Hepatic stellate cell (primary cell): ENCODE measurements around the gene ARPC1A.
"Not testable (repeated sequence)": the region's sequence is repeated elsewhere in the genome, so short reads cannot be mapped to it uniquely, and the experiment has no call there.

Experiments
- DNase-seq: peaks from one replicate; pipeline ENCODE4 v3.0.0; 2011; ENCODE audit warnings: low spot score

ARPC1A gene

DNA sequence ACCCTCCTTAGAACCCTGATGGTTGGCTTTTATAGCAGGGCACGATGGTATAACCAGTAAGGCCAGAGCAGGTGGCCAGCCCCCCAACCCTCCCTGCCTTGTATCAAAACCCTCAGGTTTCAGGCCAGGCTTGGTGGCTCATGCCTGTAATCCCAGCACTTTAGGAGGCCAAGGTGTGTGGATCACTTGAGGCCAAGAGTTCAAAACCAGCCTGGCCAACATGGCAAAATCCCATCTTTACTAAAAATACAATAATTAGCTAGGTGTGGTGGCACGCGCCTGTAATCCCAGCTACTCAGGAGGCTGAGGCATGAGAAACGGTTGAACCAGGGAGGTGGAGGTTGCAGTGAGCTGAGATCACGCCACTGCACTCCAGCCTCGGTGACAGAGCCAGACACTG lies 3.0 kb upstream of the ARPC1A start:
- DNase-seq = not testable (repeated sequence)

- DNase-seq = no peak
These were observed 1.1 kb upstream of the ARPC1A start for GRCh38 chr7:99324559-99324958.

DNA sequence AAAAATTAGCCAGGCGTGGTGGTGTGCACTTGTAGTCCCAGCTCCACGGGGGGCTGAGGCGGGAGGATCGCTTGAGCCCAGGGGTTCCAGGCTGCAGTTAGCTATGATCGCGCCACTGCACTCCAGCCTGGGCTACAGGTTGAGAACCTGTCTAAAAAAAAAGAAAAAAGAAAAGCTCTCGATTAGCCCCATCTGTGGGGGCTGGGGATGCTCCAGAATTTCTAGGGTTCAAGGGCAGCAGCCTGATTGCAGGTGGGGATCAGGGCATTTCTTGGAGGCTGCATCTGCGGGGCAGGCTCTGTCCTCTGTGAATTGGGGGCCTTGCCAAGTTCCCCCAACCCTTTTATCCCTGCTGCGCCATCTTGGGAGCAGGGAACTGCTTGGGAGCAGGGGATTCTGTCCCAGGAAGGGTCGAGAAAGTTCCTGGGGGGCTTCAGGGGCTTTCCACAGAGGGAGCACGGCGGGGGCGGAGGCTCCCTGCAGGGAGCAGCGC lies 651 bp upstream of the ARPC1A start:
- no peak for DNase-seq

- no peak for DNase-seq
These were observed 697 bp downstream of the ARPC1A start for GRCh38 chr7:99326408-99326782.

DNA sequence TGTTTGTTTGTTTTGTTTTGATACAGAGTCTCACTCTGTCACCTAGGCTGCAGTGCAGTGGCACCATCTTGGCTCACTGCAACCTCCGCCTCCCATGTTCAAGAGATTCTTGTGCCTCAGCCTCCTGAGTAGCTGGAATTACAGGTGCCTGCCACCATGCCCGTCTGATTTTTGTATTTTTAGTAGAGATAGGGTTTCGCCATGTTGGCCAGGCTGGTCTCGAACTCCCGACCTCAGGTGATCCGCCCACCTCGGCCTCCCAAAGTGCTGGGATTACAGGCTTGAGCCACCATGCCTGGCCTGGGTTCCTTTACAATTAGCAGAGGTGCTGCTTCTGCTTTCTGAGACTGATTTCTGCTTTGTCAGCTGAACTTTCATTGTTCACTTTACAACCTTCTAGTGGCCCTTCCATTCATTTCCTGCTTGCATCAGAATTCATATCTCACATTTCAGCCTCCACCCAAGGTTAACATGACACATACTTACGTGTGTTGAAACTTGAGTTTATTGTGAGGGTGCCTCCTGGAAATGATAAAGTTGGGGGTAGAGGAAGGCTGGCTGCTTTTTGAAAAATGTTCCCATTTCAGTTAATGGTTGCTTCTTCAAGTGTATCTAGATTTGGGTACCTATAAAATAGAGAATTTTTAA lies 4.7 kb downstream of the ARPC1A start:
- peak; percentile 60 for DNase-seq

DNA sequence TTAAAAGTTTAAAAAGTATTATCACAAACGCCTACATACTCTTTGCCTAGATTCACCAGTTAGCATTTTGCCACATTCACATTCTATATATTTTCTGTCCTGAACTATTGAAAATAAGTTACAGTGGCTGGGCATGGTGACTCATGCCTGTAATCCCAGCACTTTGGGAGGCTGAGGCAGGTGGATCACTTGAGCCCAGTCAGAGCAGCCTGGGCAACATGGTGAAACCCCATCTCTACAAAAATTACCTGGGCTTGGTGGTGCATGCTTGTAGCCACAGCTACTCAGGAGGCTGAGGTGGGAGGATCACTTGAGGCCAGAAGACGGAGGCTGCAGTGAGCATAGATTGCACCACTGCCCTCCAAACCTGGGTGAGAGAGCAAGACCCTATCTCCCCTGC lies 5.3 kb downstream of the ARPC1A start:
- no peak for DNase-seq

- no peak for DNase-seq
These were observed 13.9 kb downstream of the ARPC1A start for GRCh38 chr7:99339595-99339994.

GRCh38 chr7:99340659-99341058 lies 15.0 kb downstream of the ARPC1A start:
- peak; percentile 56 for DNase-seq

GRCh38 chr7:99344061-99344647 lies 18.5 kb downstream of the ARPC1A start:
- DNase-seq = no peak

- not testable (repeated sequence) for DNase-seq
These were observed 24.9 kb downstream of the ARPC1A start for GRCh38 chr7:99350641-99351040.

- DNase-seq = no peak
These were observed 26.5 kb downstream of the ARPC1A start for GRCh38 chr7:99352247-99352646.

DNA sequence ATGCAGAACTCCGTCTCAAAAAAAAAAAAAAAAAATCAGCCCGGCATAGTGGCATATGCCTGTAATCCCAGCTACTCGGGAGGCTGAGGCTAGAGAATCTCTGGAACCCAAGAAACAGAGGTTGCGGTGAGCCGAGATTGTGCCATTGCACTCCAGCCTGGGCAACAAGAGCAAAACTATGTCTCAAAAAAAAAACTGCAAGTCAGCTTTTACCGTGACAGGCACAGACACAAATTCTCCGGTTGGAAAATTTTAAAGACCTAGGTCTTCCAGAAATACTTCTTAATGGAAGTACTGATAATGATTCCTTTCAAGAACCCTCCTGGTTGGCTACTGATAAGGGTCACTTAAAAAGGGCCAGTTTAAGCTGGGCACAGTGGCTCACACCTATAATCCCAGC lies 29.4 kb downstream of the ARPC1A start:
- no peak for DNase-seq

DNA sequence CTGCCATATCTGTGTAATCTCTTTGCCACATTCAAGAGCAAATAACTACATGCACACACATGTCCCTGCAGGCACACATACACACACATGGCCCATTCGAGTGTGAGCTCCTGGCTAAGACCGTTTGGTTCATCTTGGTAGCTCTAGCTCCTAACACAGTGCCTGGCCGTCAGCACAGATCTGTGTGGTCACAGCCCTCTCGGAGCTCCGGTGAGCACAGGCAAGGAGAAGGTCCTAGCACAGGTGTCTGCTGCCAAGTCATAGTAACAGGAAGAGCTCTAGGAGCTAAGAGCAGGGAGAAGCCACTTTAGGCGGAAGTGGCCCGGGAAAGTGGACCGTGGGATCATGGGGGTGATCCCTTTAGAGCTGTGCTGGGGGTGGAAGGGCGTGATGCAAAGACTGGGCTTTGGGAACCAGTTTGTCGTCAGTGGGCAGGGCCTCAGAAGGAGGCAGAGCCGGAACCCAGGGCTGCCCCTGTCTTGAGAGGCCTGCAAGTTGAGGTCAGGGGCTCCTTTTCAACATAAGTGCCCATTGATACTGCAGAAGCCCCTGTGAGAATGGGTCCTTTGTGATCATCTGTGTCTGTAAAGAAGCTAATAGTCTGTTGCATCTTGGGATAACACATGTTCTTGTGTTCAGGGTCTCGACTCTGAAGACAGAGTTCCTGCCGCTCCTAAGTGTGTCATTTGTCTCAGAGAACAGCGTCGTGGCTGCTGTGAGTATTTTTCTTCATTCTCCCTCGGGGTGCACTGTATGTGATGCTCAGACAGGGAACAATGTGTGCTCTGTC lies 32.2 kb downstream of the ARPC1A start:
- no peak for DNase-seq

DNA sequence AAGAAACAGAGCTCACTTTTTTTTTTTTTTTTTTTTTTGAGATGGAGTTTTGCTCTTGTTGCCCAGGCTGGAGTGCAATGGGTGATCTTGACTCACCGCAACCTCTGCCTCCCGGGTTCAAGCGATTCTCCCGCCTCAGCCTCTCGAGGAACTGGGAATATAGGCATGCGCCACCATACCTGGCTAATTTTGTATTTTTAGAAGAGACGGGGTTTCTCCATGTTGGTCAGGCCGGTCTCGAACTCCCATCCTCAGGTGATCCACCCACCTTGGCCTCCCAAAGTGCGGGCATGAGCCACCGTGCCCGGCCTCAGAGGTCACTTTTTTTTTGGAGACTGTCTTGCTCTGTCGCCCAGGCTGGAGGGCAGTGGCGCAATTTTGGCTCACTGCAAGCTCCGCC lies 32.8 kb downstream of the ARPC1A start:
- DNase-seq = not testable (repeated sequence)

- DNase-seq = no peak
These were observed 33.9 kb downstream of the ARPC1A start for GRCh38 chr7:99359465-99360154.

DNA sequence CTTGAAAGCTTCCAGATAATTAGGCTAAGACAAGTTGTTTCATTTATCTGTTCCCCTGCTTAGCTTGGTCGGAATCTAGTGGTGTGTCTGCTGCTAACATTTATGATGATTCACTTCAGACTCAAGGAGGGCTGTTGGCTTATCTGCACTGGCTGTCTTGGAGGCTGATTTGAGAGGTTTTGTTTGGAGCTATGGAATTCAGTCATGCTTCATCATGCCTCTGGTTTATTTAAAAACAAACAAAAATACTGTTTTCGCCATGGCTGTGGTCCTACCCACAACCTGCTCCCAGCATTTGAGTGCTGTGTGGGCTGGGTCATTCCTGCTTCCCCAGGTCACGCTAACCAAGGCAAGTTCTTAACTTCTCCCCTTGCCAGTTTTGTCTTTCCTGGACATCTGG lies 37.1 kb downstream of the ARPC1A start:
- DNase-seq = peak; percentile 90

DNA sequence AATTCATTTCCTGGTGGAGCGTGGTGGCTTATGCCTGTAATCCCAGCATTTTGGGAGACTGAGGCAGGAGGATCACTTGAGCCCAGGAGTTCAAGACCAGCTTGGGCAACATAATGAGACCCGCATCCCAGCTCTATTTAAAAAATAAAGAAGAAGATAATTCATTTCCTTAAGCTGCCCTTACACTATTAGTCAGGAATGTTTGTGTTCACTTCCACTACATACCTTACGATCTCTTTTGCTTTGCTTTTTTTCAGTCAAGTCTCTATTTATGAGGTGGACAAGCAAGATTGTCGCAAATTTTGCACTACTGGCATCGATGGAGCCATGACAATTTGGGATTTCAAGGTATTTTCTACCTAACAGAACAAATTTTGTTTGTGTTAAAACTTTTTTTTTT lies 37.6 kb downstream of the ARPC1A start:
- no peak for DNase-seq

DNA sequence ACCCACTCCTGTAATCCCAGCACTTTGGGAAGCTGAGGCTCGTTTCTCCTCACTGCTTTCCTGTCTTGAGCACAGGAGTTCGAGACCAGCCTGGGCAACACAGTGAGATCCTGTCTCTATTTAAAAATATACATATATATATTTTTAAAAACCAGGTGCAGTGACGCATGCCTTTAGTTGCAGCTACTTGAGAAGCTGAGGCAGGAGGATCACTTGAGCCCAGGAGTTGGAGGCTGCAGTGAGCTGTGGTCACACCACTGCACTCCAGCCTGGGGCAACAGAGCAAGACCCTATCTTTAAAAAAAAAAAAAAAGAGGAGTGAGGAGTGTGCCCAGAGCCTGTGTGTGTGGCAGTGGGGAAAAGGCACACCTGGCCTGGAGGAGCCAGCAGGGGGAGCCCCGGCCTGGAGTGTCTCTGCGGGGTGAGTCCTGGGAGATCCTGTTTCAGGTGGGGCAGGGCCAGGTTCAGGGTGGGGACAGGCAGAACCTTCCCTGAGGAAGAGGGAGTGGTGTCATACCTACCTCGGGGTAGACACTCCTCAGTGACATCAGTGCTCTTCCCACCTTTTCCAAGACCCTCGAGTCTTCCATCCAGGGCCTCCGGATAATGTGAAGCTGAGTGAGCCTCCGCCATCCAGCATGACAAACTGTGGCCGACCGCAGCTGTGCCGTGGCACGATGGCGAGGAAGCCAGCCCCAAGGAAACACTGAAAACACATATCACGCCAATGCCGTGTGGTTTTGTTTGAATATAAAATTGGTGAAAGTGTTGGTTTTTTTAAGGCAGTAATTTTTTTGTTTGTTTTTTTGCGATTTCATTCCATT lies 39.8 kb downstream of the ARPC1A start:
- DNase-seq = no peak

DNA sequence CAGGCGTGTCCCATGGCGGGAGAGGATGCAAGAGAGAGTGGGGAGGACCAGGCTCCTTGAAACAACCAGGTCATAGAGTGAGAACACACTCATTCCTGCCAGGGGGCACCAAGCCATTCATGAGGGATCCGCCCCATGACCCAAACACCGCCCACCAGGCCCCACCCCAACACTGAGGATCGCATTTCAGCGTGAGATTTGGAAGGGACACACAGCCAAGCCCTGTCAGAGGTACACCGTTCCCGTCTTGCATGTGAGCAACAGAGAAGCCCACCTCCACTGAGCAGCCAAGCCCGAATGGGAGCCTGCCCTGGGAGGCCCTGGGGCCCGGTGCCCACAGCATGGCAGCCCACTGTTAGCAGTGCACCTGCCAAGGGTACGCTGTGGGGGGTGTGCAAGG lies 40.9 kb downstream of the ARPC1A start:
- no peak for DNase-seq

GRCh38 chr7:99368750-99369389 lies 43.2 kb downstream of the ARPC1A start:
- DNase-seq = no peak

DNA sequence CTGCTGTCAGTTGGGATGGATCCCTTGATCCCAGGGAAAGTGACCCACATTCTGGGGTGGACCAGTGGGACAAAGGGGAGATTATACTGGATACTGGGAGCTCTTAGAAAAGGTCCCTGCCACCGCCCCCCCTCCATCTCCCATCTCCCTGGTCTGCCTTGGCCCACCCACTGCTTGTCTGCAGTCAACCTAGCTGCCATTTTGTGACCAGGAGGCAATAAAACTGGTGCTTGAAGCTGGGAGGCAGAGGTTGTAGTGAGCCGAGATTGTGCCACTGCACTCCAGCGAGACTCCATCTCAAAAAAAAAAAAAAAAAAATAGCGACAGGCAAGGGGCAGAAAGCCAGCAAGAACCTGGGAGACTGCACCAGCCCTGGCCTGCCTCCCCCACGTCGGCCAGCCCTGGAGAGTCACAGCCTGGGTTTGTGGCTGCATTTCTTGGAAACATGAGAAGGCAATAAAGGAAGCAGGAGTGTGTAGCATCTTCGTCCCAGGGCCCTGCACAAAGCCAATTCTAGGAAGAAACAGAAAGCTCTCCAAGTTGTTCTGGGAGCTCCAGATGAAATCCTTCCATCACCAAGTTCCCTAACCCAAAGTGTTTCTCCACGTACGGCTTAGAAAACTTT lies 44.2 kb downstream of the ARPC1A start:
- no peak for DNase-seq
